ENCODE data around the gene BGLAP. TPM values are rescaled to one million over a fixed set of nuclear protein-coding genes. Genes with fewer than 3 reads are reported as not detected.

Gene BGLAP
- polyA plus RNA-seq, 1 of the 3 experiments (the other 2 are of a cell fraction): 1.1 TPM

DNA sequence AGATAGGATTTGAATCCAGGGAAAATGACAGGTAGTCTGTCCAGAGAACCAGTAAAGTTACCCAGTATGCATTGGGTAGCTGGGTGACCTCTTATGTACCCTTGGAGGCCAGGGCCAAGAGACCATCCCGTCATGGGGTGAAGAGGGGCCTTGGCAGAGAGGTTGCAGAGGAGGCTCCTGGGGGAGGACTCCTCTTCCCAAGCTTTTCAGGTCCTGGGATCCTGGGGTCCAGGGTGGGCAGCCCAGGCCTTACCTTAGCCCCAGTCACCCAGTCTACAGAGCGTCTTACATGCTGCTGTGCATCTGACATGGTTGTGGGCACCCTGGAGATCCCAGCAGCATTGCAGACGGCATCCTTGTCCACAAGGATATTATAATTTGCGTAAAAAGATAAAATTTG is 15.2 kb upstream of the BGLAP start (continued):
- TF ChIP-seq, protein P1, sequence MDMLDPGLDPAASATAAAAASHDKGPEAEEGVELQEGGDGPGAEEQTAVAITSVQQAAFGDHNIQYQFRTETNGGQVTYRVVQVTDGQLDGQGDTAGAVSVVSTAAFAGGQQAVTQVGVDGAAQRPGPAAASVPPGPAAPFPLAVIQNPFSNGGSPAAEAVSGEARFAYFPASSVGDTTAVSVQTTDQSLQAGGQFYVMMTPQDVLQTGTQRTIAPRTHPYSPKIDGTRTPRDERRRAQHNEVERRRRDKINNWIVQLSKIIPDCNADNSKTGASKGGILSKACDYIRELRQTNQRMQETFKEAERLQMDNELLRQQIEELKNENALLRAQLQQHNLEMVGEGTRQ (IDR thresholded peaks at IDR 0.05; ENCODE audit: borderline replicate concordance, low read depth, low read length): no peak
- TF ChIP-seq, protein P2, sequence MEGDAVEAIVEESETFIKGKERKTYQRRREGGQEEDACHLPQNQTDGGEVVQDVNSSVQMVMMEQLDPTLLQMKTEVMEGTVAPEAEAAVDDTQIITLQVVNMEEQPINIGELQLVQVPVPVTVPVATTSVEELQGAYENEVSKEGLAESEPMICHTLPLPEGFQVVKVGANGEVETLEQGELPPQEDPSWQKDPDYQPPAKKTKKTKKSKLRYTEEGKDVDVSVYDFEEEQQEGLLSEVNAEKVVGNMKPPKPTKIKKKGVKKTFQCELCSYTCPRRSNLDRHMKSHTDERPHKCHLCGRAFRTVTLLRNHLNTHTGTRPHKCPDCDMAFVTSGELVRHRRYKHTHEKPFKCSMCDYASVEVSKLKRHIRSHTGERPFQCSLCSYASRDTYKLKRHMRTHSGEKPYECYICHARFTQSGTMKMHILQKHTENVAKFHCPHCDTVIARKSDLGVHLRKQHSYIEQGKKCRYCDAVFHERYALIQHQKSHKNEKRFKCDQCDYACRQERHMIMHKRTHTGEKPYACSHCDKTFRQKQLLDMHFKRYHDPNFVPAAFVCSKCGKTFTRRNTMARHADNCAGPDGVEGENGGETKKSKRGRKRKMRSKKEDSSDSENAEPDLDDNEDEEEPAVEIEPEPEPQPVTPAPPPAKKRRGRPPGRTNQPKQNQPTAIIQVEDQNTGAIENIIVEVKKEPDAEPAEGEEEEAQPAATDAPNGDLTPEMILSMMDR (IDR thresholded peaks at IDR 0.05): no peak
- no peak for TF ChIP-seq GATA2 (CRISPR knock-in tag; IDR thresholded peaks at IDR 0.05)
- TF ChIP-seq FOXJ3 (CRISPR knock-in tag; IDR thresholded peaks at IDR 0.05): no peak
- TF ChIP-seq EZH2phosphoT487 (IDR thresholded peaks at IDR 0.05; ENCODE audit: borderline replicate concordance, low read depth): no peak
- TF ChIP-seq, protein P3, sequence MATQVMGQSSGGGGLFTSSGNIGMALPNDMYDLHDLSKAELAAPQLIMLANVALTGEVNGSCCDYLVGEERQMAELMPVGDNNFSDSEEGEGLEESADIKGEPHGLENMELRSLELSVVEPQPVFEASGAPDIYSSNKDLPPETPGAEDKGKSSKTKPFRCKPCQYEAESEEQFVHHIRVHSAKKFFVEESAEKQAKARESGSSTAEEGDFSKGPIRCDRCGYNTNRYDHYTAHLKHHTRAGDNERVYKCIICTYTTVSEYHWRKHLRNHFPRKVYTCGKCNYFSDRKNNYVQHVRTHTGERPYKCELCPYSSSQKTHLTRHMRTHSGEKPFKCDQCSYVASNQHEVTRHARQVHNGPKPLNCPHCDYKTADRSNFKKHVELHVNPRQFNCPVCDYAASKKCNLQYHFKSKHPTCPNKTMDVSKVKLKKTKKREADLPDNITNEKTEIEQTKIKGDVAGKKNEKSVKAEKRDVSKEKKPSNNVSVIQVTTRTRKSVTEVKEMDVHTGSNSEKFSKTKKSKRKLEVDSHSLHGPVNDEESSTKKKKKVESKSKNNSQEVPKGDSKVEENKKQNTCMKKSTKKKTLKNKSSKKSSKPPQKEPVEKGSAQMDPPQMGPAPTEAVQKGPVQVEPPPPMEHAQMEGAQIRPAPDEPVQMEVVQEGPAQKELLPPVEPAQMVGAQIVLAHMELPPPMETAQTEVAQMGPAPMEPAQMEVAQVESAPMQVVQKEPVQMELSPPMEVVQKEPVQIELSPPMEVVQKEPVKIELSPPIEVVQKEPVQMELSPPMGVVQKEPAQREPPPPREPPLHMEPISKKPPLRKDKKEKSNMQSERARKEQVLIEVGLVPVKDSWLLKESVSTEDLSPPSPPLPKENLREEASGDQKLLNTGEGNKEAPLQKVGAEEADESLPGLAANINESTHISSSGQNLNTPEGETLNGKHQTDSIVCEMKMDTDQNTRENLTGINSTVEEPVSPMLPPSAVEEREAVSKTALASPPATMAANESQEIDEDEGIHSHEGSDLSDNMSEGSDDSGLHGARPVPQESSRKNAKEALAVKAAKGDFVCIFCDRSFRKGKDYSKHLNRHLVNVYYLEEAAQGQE (IDR thresholded peaks at IDR 0.05; ENCODE audit: low read depth, low read length): no peak
- TF ChIP-seq, protein P4, sequence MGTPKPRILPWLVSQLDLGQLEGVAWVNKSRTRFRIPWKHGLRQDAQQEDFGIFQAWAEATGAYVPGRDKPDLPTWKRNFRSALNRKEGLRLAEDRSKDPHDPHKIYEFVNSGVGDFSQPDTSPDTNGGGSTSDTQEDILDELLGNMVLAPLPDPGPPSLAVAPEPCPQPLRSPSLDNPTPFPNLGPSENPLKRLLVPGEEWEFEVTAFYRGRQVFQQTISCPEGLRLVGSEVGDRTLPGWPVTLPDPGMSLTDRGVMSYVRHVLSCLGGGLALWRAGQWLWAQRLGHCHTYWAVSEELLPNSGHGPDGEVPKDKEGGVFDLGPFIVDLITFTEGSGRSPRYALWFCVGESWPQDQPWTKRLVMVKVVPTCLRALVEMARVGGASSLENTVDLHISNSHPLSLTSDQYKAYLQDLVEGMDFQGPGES (IDR thresholded peaks at IDR 0.05; ENCODE audit: low read depth, low read length): no peak
- no peak for TF ChIP-seq TEAD4 (IDR thresholded peaks at IDR 0.05; ENCODE audit: borderline replicate concordance, insufficient read depth)
- no peak for TF ChIP-seq POLR2AphosphoS5 (IDR thresholded peaks at IDR 0.05; ENCODE audit: low read depth, low read length)
- no peak for TF ChIP-seq MEF2A (IDR thresholded peaks at IDR 0.05; ENCODE audit: borderline replicate concordance, low read depth)

DNA sequence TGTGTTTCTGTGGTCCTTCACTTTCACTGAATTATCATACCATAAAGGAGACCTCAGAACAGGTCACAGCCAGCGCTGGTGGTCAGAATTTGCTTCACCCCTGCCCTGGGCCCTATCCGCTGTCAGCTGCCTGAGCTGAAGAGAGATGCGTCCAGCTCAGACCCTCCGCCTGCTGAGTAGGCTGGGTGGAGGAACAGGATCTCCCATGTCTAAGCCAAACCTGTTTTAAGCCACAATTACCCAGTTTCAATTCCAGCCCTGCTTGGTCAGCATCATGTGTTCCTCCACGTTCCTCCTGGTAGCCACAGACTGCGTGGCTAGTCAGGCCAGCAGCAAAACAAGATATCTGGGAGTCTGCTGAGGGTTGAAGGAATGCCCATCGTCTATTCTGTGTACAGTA is 13.5 kb upstream of the BGLAP start:
- no peaks in the 10 kb centered on the region for H3K9me3 ChIP-seq
- H3K36me3 ChIP-seq (replicated peaks in 1 of 2; ENCODE audit: control insufficient read depth in 1 of 2, insufficient read depth in 2 of 2, low read length in 1 of 2): peaks cover 0 to 19% of the 10 kb centered on the region in 2 experiments
- no peaks in the 10 kb centered on the region for H4K20me1 ChIP-seq (ENCODE audit: insufficient read depth)
- no peak overlapping the region for H2AFZ ChIP-seq (ENCODE audit: low read depth)
- H3K27ac ChIP-seq (ENCODE audit: low read depth in 2 of 2, low read length in 1 of 2): no peak overlapping the region
- DNase-seq: no peak
- ChIA-PET POLR2A (interaction anchor here (1.9 kb wide), 1 partner anchor 15 kb away, joined by 5 read pairs; the partner anchor contains the start of gene PMF1), CTCF (interaction anchor here (1.4 to 7.1 kb wide), 4 partner anchors 32 to 132 kb away, joined by 5 to 121 read pairs (median 74); no protein-coding TSS in a partner anchor)
- peaks cover 11% of the 10 kb centered on the region for H3K79me2 ChIP-seq (ENCODE audit: insufficient read depth)
- H3K4me2 ChIP-seq: no peak overlapping the region
- no peaks in the 10 kb centered on the region for H3K9me2 ChIP-seq
- H3K4me3 ChIP-seq (ENCODE audit: low read depth in 2 of 2, low read length in 1 of 2): no peak overlapping the region
- WGBS (ENCODE audit: low lambda C conversion rate): 83% methylated on average over 7 of the region's 7 CpGs
- H3K9ac ChIP-seq: no peak overlapping the region
- peaks cover 0 to 5% of the 10 kb centered on the region in 2 experiments; a peak in 2 of 4 replicates for H3K4me1 ChIP-seq (ENCODE audit: control insufficient read depth in 1 of 2, insufficient read depth in 2 of 2, low read depth in 1 of 2, low read length in 1 of 2)
- H3K27me3 ChIP-seq (ENCODE audit: insufficient read depth): no peaks in the 10 kb centered on the region
- H3F3A ChIP-seq (replicated peaks; ENCODE audit: insufficient read depth): peaks cover 20% of the 10 kb centered on the region
- TF ChIP-seq EP300 (IDR thresholded peaks at IDR 0.05; ENCODE audit: borderline replicate concordance in 1 of 2, low read depth in 1 of 2, low read length in 1 of 2) (no peak), TAF1 (IDR thresholded peaks at IDR 0.05; ENCODE audit: borderline replicate concordance, low read depth, low read length) (no peak), JUND (IDR thresholded peaks at IDR 0.05) (no peak), GABPA (IDR thresholded peaks at IDR 0.05; ENCODE audit: low read depth) (no peak)
- TF ChIP-seq, protein P5, sequence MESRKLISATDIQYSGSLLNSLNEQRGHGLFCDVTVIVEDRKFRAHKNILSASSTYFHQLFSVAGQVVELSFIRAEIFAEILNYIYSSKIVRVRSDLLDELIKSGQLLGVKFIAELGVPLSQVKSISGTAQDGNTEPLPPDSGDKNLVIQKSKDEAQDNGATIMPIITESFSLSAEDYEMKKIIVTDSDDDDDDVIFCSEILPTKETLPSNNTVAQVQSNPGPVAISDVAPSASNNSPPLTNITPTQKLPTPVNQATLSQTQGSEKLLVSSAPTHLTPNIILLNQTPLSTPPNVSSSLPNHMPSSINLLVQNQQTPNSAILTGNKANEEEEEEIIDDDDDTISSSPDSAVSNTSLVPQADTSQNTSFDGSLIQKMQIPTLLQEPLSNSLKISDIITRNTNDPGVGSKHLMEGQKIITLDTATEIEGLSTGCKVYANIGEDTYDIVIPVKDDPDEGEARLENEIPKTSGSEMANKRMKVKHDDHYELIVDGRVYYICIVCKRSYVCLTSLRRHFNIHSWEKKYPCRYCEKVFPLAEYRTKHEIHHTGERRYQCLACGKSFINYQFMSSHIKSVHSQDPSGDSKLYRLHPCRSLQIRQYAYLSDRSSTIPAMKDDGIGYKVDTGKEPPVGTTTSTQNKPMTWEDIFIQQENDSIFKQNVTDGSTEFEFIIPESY (IDR thresholded peaks at IDR 0.05; ENCODE audit: borderline replicate concordance, low read depth): no peak
- TF ChIP-seq, protein P2 (IDR thresholded peaks at IDR 0.05): no peak
- TF ChIP-seq, protein P6, sequence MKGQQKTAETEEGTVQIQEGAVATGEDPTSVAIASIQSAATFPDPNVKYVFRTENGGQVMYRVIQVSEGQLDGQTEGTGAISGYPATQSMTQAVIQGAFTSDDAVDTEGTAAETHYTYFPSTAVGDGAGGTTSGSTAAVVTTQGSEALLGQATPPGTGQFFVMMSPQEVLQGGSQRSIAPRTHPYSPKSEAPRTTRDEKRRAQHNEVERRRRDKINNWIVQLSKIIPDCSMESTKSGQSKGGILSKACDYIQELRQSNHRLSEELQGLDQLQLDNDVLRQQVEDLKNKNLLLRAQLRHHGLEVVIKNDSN (IDR thresholded peaks at IDR 0.05; ENCODE audit: borderline replicate concordance, low read depth): no peak
